SK-N-DZ (cell line): ENCODE data around the gene KCNJ6.

Experiments
- DNase-seq: peaks from one replicate; pipeline ENCODE4 v3.0.0-alpha.2; 2015; ENCODE audit warnings: low spot score

Gene KCNJ6

DNA sequence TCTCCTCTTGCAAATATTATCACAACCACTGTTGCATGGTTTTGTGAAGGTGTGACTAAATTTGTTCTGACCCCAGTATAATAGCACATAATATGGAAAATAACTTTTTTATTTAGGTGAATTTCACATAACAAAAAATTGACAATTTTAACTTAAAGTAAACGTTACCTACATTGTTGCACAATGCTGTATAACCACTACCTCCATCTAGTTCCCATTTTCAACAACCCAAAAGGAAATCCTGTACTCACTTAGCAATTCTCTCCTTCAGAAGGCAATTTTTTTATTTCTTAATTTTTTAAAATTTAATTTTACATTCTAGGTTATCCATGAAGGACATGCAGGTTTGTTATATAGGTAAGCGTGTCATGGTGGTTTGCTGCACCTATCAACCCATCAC lies 95.2 kb downstream of the KCNJ6 start:
- no peak for DNase-seq

DNA sequence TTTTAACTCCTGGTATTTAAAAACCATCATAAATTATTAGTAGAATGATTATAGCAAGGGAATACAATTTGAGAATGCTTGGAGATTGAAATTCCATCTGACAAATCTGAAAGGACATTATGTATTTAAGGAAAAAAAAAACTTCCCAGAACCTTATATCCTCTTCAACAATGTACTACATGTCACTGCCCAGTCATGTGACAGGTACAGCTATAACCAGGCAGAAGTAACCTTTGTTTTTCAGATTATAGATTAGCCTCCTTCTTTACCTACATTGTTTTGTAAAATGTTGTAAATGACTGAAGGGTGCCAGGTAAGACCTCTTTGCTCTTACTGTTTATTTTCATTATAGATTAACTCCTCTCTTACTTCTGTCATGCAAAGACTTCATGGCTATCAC lies 96.9 kb downstream of the KCNJ6 start:
- no peak for DNase-seq

GRCh38 chr21:37817242-37817641 lies 99.0 kb downstream of the KCNJ6 start:
- DNase-seq, result no peak

DNA sequence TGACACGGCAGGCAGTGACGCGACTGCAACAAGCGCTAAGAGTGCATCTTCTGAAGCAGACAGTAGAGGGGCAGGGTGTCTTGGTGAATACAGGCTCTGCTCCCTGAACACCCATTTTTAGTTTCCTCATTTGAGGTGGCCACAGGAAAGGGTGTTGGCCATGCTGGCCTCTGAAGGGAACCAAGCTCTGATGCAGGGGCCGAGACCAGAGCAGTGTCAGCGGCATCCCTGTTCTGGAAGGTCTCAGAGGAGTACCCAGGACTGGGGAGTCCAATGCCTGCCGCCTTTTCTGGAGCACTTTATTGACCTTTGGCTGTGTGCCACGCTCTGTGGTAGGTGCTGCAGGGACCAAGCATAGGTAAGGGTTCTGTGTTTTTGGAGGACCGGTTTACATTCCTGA lies 100.4 kb downstream of the KCNJ6 start:
- no peak for DNase-seq

GRCh38 chr21:37811711-37812110 lies 104.5 kb downstream of the KCNJ6 start:
- no peak for DNase-seq

GRCh38 chr21:37808261-37808660 lies 108.0 kb downstream of the KCNJ6 start:
- DNase-seq, result peak; percentile 5

- DNase-seq, result no peak
Measured at GRCh38 chr21:37805266-37805665, 111.0 kb downstream of the KCNJ6 start.

DNA sequence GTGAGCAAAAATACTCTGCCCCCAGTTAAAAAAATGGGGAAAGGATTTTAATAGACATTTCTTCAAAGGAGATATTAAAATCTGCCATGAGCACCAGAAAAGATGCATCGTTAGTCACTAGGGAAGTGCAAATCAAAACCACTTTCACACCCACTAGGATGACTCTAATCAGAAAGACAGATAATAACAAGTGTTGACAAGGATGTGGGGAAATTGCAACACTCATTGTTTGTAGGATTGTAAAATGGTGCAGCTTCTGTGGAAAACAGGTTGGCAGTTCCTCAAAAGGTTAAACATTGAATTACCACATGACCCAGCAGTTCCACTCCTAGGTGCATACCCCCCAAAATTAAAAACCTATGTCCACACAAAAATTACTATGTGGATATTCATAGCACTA lies 112.3 kb downstream of the KCNJ6 start:
- DNase-seq, result no peak

DNA sequence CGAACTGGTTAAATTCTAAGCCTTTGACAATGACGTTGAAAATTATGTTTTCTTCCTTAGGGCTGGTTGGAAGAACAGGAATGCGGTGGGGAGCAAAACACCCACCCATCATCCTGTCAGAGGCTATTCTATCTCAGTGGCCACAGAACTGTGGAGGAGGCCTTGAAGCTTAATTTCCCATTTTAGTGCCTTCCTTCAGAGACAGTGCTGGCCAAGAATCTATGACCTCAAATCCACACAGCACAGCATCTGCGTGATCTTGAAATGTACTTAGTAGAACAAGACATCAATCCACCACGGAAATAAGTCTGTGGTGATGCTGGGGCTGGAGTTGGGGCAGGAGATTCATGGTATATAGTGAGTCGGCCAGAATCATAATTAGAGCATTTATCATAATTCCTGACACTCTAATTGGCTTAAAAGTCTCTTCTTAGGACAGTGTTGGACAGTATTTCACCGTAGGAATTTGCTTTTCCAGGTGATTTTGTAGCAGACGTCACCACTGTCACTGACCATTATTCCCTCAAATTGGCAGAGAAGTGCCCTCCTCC lies 113.1 kb downstream of the KCNJ6 start:
- DNase-seq, result no peak

GRCh38 chr21:37800456-37801061 lies 115.7 kb downstream of the KCNJ6 start:
- DNase-seq, result no peak

GRCh38 chr21:37800057-37800455 lies 116.2 kb downstream of the KCNJ6 start:
- no peak for DNase-seq

GRCh38 chr21:37799211-37800056 lies 116.8 kb downstream of the KCNJ6 start:
- DNase-seq, result no peak

DNA sequence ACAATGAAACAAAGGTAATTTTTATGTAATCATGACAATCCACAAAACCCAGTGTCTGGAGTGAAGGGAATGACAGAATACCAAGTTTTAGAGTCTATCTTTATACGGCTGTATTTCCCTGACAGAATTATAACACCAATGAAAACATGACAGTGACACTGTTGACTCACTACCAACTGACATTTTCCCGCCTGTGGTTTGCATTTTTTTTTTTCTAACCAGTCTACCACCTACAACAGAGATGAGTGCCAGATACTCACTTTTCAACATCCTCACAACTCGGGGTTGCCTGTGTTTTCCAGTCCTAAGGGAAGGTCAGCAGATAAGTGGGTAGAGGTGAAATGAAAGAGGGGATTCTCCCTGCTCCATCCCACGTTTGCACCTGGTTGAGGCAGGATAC lies 118.9 kb downstream of the KCNJ6 start:
- DNase-seq, result no peak

DNA sequence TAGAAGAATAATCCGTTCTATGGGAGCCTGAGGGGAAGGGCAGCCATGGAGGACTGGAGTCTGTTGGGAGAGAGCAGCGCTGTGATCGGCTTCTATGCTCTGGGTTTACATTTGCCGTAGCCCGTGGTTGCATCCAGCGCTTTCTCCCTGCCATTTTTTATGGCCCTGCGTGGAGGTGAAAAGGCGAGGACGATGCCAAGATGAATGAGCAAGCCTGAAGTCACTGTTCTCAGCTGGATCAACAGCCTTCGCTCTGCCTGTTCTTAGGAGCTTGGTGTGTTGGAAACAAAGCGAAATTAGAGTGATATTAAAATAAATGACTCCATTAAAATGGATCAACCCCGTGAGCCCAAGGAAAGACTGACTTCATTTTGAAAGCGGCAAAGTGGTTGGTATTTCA lies 120.2 kb downstream of the KCNJ6 start:
- no peak for DNase-seq

DNA sequence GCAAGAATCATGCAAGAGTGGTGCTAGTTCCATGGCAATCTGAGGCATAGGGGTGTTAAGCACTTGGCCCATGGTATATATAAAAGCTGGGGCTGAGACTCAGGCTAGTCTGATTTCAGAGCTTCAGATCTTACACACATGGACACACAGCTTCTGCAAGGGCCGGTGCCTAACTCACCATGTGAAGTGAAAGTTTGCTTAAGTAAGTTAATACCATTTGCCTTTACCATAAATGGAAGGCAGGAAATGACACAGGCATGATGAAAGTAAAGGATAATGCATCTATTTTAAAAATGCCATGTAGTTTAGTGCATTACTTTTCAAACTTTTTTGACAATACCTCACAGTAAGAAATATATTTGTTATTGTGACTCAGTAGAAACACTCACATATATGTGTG lies 122.6 kb downstream of the KCNJ6 start:
- DNase-seq, result no peak

GRCh38 chr21:37792046-37792445 lies 124.2 kb downstream of the KCNJ6 start:
- DNase-seq, result no peak

GRCh38 chr21:37790905-37791304 lies 125.4 kb downstream of the KCNJ6 start:
- no peak for DNase-seq

DNA sequence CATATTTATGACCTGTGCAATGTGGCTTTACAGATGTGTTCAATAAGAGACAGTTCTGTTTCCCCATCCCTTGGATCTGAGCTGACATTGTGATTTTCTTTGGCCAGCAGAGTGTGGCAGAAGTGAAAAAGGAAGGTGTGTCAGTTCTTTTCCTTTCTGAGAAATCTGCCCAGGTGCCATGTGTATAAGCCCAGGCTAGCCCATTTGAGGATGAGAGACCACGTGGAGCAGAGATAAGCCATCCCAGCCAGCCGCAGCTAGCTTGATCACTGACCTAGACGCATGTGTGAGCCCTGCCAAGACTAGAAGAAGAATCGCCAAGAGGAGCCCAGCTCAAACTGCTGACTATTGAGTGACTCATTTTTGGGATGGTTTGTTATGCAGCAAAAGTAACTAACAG lies 127.8 kb downstream of the KCNJ6 start:
- DNase-seq, result no peak

- DNase-seq, result no peak
Measured at GRCh38 chr21:37787456-37787855, 128.8 kb downstream of the KCNJ6 start.

DNA sequence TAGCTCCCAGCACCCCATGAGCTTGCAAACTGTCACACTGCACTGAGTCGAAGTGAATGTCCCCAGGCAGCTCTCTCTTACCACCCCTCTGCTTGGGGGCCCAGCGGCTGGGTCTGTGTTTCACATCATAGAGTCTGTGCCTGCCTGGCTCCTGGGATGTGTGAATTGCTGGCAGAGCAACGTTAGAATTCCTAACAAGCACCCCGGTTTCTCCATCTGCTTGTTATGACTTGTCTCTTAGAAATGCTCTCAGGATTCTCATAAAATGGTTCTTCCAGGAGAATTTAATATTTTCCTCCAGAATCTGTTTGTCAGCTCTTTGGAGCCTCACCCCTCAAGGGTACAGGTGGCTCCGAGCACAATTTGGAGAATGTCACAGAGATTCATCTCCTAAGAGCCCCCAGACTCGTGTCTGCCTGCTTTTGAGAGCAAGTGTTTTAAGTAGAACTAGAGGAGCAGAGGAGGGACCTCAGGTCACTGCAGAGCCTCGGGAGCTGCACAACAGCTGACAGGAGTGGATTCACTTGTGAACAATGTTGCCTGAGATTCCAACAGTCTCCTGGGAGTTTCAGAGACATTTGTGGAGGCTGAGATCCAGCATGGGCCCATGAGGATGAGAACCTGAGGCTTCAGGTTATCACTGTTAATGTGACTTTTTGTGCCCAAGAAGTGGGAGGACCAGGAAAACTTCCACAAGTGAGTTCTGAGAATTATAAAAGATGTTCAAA lies 131.5 kb downstream of the KCNJ6 start:
- DNase-seq, result no peak

DNA sequence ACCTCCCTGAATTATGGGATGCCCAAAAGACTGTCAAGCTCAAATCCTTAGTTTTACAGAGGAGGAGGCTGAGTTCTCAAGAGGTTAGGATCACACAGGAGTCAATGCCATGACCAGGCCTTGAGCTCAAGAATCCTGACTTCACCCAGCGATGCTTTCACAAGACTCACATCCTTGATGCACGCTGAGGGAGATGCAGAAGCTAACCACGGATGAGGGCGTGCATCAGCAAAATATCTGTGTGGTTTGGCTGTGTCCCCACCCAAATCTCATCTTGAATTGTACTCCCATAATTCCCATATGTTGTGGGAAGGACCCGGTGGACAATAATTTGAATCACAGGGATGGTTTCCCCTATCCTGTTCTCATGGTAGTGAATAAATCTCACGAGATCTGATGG lies 133.2 kb downstream of the KCNJ6 start:
- DNase-seq, result no peak
